DND-41 (cell line): ENCODE measurements around the gene PREX1.

ENCODE experiments used
- ATAC-seq: fragments of 200-7000 bp; cut with Tn5 transposase; 3 replicates; pipeline ENCODE4 v1.9.1; 2021; ENCODE audit warnings: low read depth; ENCODE audit not compliant: insufficient read depth
- DNase-seq: peaks from one replicate; pipeline ENCODE4 v3.0.0-alpha.2; 2020
- H2AFZ ChIP-seq: 2 replicates; pipeline ENCODE4 v1.6.0; 2012; ENCODE audit warnings: low read depth, low read length
- H3K27ac ChIP-seq: 2 replicates; pipeline ENCODE4 v1.5.1; 2012; ENCODE audit warnings: low read length, inconsistent platforms
- H3K27me3 ChIP-seq: fragments of 200-600 bp; sonication (generic); 2 replicates; pipeline ENCODE4 v1.6.0; 2012; ENCODE audit warnings: low read length, mild to moderate bottlenecking, inconsistent platforms; ENCODE audit not compliant: insufficient read depth, poor library complexity
- H3K36me3 ChIP-seq: 2 replicates; pipeline ENCODE4 v1.5.1; 2012; ENCODE audit warnings: low read length, inconsistent platforms; ENCODE audit not compliant: insufficient read depth
- H3K4me1 ChIP-seq: 2 replicates; pipeline ENCODE4 v1.5.1; 2012; ENCODE audit warnings: mild to moderate bottlenecking, low read length; ENCODE audit not compliant: insufficient read depth
- H3K4me2 ChIP-seq: 2 replicates; pipeline ENCODE4 v1.6.0; 2012; ENCODE audit warnings: mild to moderate bottlenecking, moderate library complexity, low read length, inconsistent platforms; ENCODE audit not compliant: insufficient read depth
- H3K4me3 ChIP-seq, 2 experiments: fragments of 200-600 bp in 1 of 2; shearing (Covaris generic) in 1 of 2; 2 replicates each; pipeline ENCODE4 v1.5.1; 2012 to 2016; ENCODE audit warnings: inconsistent platforms in 2 of 2, low read length in 2 of 2, mild to moderate bottlenecking in 2 of 2, low read depth in 1 of 2, moderate library complexity in 1 of 2
- H3K79me2 ChIP-seq: 2 replicates; pipeline ENCODE4 v1.6.0; 2012; ENCODE audit warnings: low read length, inconsistent platforms; ENCODE audit not compliant: insufficient read depth
- H3K9ac ChIP-seq: 2 replicates; pipeline ENCODE4 v1.6.0; 2012; ENCODE audit warnings: low read depth, mild to moderate bottlenecking, inconsistent platforms, low read length, moderate library complexity
- H3K9me3 ChIP-seq: 2 replicates; pipeline ENCODE4 v1.5.1; 2012; ENCODE audit warnings: low read length, moderate library complexity, mild to moderate bottlenecking, inconsistent platforms; ENCODE audit not compliant: insufficient read depth, severe bottlenecking
- H4K20me1 ChIP-seq: 2 replicates; pipeline ENCODE4 v1.6.0; 2012; ENCODE audit warnings: low read length; ENCODE audit not compliant: insufficient read depth
- EZH2 ChIP-seq: IDR thresholded peaks from 3 replicates; pipeline ENCODE4 v1.6.1; 2012; ENCODE audit warnings: borderline replicate concordance, low read depth, mild to moderate bottlenecking, moderate library complexity, low read length, inconsistent platforms; ENCODE audit not compliant: severe bottlenecking
- TF ChIP-seq, protein P1 (sequence below): IDR thresholded peaks from 2 replicates; pipeline ENCODE4 v1.5.1; 2012; ENCODE audit warnings: borderline replicate concordance, low read length, moderate library complexity, mild to moderate bottlenecking; ENCODE audit not compliant: poor library complexity, severe bottlenecking; ENCODE audit errors: extremely low read depth

PREX1 gene

DNA sequence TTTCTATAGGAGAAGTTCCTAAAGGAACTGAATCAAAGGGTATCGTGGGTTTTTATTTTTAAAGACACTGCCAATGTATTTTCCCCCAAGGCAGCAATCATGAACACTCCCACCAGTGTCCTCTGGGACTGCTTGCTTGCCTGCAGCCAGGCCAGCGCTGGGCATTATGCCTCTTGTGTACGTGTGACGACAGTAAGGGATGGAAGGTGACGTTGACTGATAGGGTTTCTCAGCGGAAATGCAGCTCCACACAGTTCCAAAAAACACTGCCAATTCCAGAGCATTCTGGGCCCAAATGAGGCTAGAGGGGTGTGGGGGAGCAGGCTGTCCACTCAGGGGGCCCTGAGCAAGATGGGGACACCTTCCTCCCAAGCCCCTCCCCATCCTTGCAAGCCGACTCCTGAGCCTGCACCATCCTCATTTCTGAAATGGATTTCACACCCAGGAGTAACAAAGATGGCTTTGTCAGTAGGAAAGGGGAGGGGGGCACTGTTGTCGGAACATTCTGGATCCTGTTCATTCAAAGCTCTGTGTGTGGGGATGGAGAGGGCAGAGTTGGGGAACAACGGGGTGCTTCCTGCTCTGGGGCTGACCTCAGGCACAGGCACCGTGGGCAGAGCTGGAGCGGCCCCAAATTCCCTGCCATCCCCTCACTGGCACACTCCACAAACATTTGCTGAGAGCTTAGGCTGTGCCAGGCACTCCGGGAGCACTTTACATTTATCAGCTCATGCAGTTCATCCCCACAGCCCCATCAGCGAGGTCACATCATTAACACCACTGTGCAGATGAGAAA is 20.0 kb downstream of the PREX1 start:
- TF ChIP-seq, protein P1, sequence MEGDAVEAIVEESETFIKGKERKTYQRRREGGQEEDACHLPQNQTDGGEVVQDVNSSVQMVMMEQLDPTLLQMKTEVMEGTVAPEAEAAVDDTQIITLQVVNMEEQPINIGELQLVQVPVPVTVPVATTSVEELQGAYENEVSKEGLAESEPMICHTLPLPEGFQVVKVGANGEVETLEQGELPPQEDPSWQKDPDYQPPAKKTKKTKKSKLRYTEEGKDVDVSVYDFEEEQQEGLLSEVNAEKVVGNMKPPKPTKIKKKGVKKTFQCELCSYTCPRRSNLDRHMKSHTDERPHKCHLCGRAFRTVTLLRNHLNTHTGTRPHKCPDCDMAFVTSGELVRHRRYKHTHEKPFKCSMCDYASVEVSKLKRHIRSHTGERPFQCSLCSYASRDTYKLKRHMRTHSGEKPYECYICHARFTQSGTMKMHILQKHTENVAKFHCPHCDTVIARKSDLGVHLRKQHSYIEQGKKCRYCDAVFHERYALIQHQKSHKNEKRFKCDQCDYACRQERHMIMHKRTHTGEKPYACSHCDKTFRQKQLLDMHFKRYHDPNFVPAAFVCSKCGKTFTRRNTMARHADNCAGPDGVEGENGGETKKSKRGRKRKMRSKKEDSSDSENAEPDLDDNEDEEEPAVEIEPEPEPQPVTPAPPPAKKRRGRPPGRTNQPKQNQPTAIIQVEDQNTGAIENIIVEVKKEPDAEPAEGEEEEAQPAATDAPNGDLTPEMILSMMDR = no peak
- TF ChIP-seq EZH2 = no peak
- Histone ChIP-seq H3K9me3 (peaks cover 2% of the 10 kb centered on the region), H3K27me3 (no peaks in the 10 kb centered on the region), H3K79me2 (no peaks in the 10 kb centered on the region), H3K4me2 (no peak overlapping the region), H3K27ac (no peak overlapping the region), H3K4me3 (no peak overlapping the region), H4K20me1 (no peaks in the 10 kb centered on the region), H3K9ac (no peak overlapping the region), H3K36me3 (no peaks in the 10 kb centered on the region), H3K4me1 (no peaks in the 10 kb centered on the region), H2AFZ (no peak overlapping the region)
- ATAC-seq (no peak), DNase-seq (no peak)

DNA sequence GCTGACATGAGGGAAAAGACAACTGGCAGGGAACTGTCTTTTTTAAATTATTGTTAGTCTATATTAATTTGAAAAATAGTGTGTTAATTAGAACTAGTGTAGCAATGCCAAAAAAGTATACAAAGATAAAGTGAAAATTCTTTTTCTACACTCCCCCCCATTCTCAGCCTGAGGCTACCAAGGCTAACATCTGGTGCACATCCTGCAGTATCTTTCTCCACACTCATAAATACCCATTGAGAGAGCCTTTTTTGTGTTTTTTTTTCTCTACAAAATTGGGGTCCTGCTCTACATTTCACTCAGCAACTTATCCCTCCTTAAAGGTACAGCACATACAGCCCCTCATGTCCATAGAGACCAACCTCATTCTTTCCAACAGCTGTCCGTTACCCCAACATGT is 20.7 kb downstream of the PREX1 start:
- H3K27ac ChIP-seq = no peak overlapping the region
- ATAC-seq (no peak), DNase-seq (no peak)
- H2AFZ ChIP-seq = no peak overlapping the region
- peaks cover 2% of the 10 kb centered on the region for H3K9me3 ChIP-seq
- no peaks in the 10 kb centered on the region for H3K4me1 ChIP-seq
- no peak overlapping the region for H3K9ac ChIP-seq
- H4K20me1 ChIP-seq = no peaks in the 10 kb centered on the region
- no peak overlapping the region for H3K4me3 ChIP-seq
- no peaks in the 10 kb centered on the region for H3K27me3 ChIP-seq
- TF ChIP-seq EZH2 = no peak
- TF ChIP-seq, protein P1 = no peak
- no peaks in the 10 kb centered on the region for H3K79me2 ChIP-seq
- no peaks in the 10 kb centered on the region for H3K36me3 ChIP-seq
- H3K4me2 ChIP-seq = no peak overlapping the region

DNA sequence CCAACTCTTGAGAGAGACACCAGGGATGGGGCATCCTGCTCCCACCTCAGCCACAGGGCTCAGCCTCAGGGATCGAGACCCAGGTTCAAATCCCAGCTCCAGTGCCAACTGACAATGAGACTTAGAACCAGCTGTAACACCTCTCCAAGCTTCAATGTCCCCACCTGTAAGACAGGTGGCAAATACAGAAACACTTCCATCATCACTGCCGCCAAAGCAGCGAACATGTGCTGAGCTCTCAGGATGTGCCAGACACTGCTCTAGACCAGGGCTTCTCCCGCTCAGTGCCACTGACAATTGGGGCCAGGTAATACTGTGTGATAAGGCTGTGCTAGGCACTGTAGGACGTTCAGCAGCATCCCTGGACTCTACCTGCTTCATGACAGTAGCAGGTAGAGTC is 22.1 kb downstream of the PREX1 start:
- Histone ChIP-seq H3K36me3 (no peaks in the 10 kb centered on the region), H2AFZ (no peak overlapping the region), H3K9ac (no peak overlapping the region), H3K27me3 (no peaks in the 10 kb centered on the region), H3K9me3 (peaks cover 2% of the 10 kb centered on the region), H3K27ac (no peak overlapping the region), H3K79me2 (no peaks in the 10 kb centered on the region), H3K4me1 (no peaks in the 10 kb centered on the region), H3K4me2 (no peak overlapping the region), H4K20me1 (no peaks in the 10 kb centered on the region), H3K4me3 (no peak overlapping the region)
- TF ChIP-seq, protein P1 = no peak
- no peak for TF ChIP-seq EZH2
- no peak for DNase-seq
- no peak for ATAC-seq
